HepG2 (cell line): Measurements from ENCODE around the gene NKX2-3. TPM values are rescaled to one million over a fixed set of nuclear protein-coding genes. Genes with fewer than 3 reads are reported as not detected.

Experiments
- ATAC-seq: fragments of 200-7000 bp; cut with Tn5 transposase; 3 replicates; pipeline ENCODE4 v1.9.1; 2020; ENCODE audit warnings: mild to moderate bottlenecking, moderate library complexity
- BruUV-seq: library from RNA; stranded (reverse); fragments of 400-500 nt; replicated peaks from 2 replicates; lab custom pipeline; 2021; lab: Mats Ljungman, UMichigan
- CTCF ChIA-PET: fragments of 300-600 bp; formaldehyde crosslinking; extraction: SDS; loops from one replicate; lab custom pipeline; 2021; ENCODE audit warnings: low total read pairs, inconsistent platforms, low intra/inter-chr PET ratio; lab: Yijun Ruan, JAX
- POLR2A ChIA-PET: fragments of 350-600 bp; sonication (Branson Sonifier 250); formaldehyde crosslinking; loops from one replicate; lab custom pipeline; 2020; ENCODE audit warnings: antibody characterized with exemption, inconsistent platforms; lab: Yijun Ruan, JAX
- DNase-seq: peaks from one replicate; pipeline ENCODE4 v3.0.0-alpha.2; 2015; ENCODE audit warnings: low spot score
- FAIRE-seq: peaks from 3 replicates; lab custom pipeline; 2011; peaks lifted over from hg19 to GRCh38; lab: Jason Lieb, UNC
- H2AFZ ChIP-seq: one replicate; pipeline ENCODE4 v1.6.1; 2011; ENCODE audit warnings: low read length, inconsistent platforms
- H3K27ac ChIP-seq: fragments of 300-600 bp; 3 replicates; pipeline ENCODE4 v1.8.0; 2011; ENCODE audit warnings: mixed run types, mild to moderate bottlenecking, mixed read lengths, low read length, inconsistent platforms; ENCODE audit not compliant: insufficient read depth; ENCODE audit errors: extremely low read length
- H3K27me3 ChIP-seq, 2 experiments: fragments of 200-600 bp in 1 of 2; 2 replicates in 1 of 2; 3 replicates in 1 of 2; pipeline versions ENCODE4 v1.6.0 to v1.8.0; 2011; ENCODE audit warnings: low read length in 2 of 2, mild to moderate bottlenecking in 2 of 2, moderate library complexity in 2 of 2, inconsistent platforms in 1 of 2; ENCODE audit not compliant: insufficient read depth in 2 of 2, control insufficient read depth in 1 of 2
- H3K36me3 ChIP-seq, 2 experiments: fragments of 200-600 bp in 1 of 2; replicated peaks in 1 of 2; 2 replicates in 1 of 2; 3 replicates in 1 of 2; pipeline versions ENCODE4 v1.5.1 to v1.8.0; 2011; ENCODE audit warnings: low read length in 2 of 2, inconsistent platforms in 1 of 2; ENCODE audit not compliant: insufficient read depth in 2 of 2, control insufficient read depth in 1 of 2
- H3K4me1 ChIP-seq: 2 replicates; pipeline ENCODE4 v1.5.1; 2012; ENCODE audit warnings: low read length, inconsistent platforms; ENCODE audit not compliant: insufficient read depth
- H3K4me2 ChIP-seq: 2 replicates; pipeline ENCODE4 v1.6.0; 2011; ENCODE audit warnings: low read depth, low read length, inconsistent platforms
- H3K4me3 ChIP-seq, 3 experiments: fragments of 200-600 bp in 1 of 3; sonication (generic), shearing (Covaris generic) in 1 of 3; replicated peaks in 1 of 3; 2 replicates each; pipeline ENCODE4 v1.5.1; 2011 to 2016; ENCODE audit warnings: low read length in 3 of 3, inconsistent platforms in 2 of 3, low read depth in 2 of 3, mild to moderate bottlenecking in 2 of 3, control low read depth in 1 of 3, mixed read lengths in 1 of 3; ENCODE audit not compliant: insufficient read depth in 1 of 3
- H3K79me2 ChIP-seq: one replicate; pipeline ENCODE4 v1.6.1; 2011; ENCODE audit warnings: low read length, inconsistent platforms; ENCODE audit not compliant: insufficient read depth
- H3K9ac ChIP-seq: 2 replicates; pipeline ENCODE4 v1.6.0; 2011; ENCODE audit warnings: mild to moderate bottlenecking, low read depth, low read length, inconsistent platforms; ENCODE audit not compliant: insufficient read depth
- H3K9me3 ChIP-seq: 2 replicates; pipeline ENCODE4 v1.5.1; 2012; ENCODE audit warnings: mild to moderate bottlenecking, low read length
- H4K20me1 ChIP-seq: 2 replicates; pipeline ENCODE4 v1.6.0; 2011; ENCODE audit warnings: inconsistent platforms, mild to moderate bottlenecking, low read length, moderate library complexity; ENCODE audit not compliant: insufficient read depth
- HDAC1 ChIP-seq: sonication (generic); formaldehyde crosslinking; IDR thresholded peaks from 2 replicates; pipeline ENCODE4 v1.5.1; 2020; ENCODE audit warnings: mild to moderate bottlenecking, missing genetic modification reagents
- MEIS1 ChIP-seq: sonication (generic); formaldehyde crosslinking; IDR thresholded peaks from 2 replicates; pipeline ENCODE4 v1.9.0; 2021; ENCODE audit warnings: mild to moderate bottlenecking, missing genetic modification reagents, moderate library complexity, borderline replicate concordance
- MEIS2 ChIP-seq: sonication (generic); formaldehyde crosslinking; IDR thresholded peaks from 2 replicates; pipeline ENCODE4 v1.9.0; 2021; ENCODE audit warnings: mild to moderate bottlenecking, missing genetic modification reagents
- POGZ ChIP-seq: sonication (generic); formaldehyde crosslinking; IDR thresholded peaks from 2 replicates; pipeline ENCODE4 v1.4.0; 2020; ENCODE audit warnings: mild to moderate bottlenecking, missing genetic modification reagents
- SATB2 ChIP-seq: sonication (generic); formaldehyde crosslinking; IDR thresholded peaks from 2 replicates; pipeline ENCODE4 v1.5.0; 2020; ENCODE audit warnings: missing genetic modification reagents
- YY1 ChIP-seq: IDR thresholded peaks from 2 replicates; pipeline ENCODE4 v1.6.1; 2011; ENCODE audit warnings: low read length, low read depth, moderate library complexity, mild to moderate bottlenecking; ENCODE audit not compliant: insufficient read depth, insufficient replicate concordance
- ZNF460 ChIP-seq: sonication (generic); formaldehyde crosslinking; IDR thresholded peaks from 2 replicates; pipeline ENCODE4 v1.5.1; 2020; ENCODE audit warnings: missing genetic modification reagents, mild to moderate bottlenecking, borderline replicate concordance
- ZNF503 ChIP-seq: sonication (generic); formaldehyde crosslinking; IDR thresholded peaks from 2 replicates; pipeline ENCODE4 v1.4.0; 2020; ENCODE audit warnings: missing genetic modification reagents
- ZNF572 ChIP-seq: sonication (generic); formaldehyde crosslinking; IDR thresholded peaks from 2 replicates; pipeline ENCODE4 v1.5.1; 2020; ENCODE audit warnings: mild to moderate bottlenecking, missing genetic modification reagents
- ZNF781 ChIP-seq: sonication (generic); formaldehyde crosslinking; IDR thresholded peaks from 2 replicates; pipeline ENCODE4 v1.5.1; 2020; ENCODE audit warnings: borderline replicate concordance, mild to moderate bottlenecking, missing genetic modification reagents; ENCODE audit errors: not compliant biosample characterization
- ZNF784 ChIP-seq: sonication (generic); formaldehyde crosslinking; IDR thresholded peaks from 2 replicates; pipeline ENCODE4 v1.5.1; 2020; ENCODE audit warnings: missing genetic modification reagents, mild to moderate bottlenecking, borderline replicate concordance
- ZNF800 ChIP-seq: sonication (generic); formaldehyde crosslinking; IDR thresholded peaks from 2 replicates; pipeline ENCODE4 v1.4.0; 2020; ENCODE audit warnings: missing genetic modification reagents
- WGBS: methylation state at CpG from one replicate; pipeline ENCODE4 v1.1.6; 2017; ENCODE audit warnings: low lambda C conversion rate; 5-methylcytosine and 5-hydroxymethylcytosine counted together
- in situ Hi-C: cut with HindIII; loops from 2 replicates; pipeline ENCODE4 v1.10.0; 2017; ENCODE audit warnings: low pct_unique_long_range_greater_than_20kb; ENCODE audit not compliant: extremely low pct_ligation_motif_present
- intact Hi-C: fragments of 100-400 bp; cut with micrococcal nuclease; formaldehyde crosslinking; loops from one replicate; pipeline ENCODE4 v1.10.0; 2022; ENCODE audit not compliant: unreplicated experiment
- polyA plus RNA-seq, 8 experiments: library from polyadenylated mRNA; depleted of rRNA in 3 of 8; stranded (reverse) in 7 of 8; unstranded in 1 of 8; fragments of >200 nt; fragmentation: Illumina TruSeq in 4 of 8; extraction: Trizol in 4 of 8; gene quantifications; 2 replicates each; pipeline versions ENCODE4 v1.2.1 to v1.2.3, GENCODE V29; 2011 to 2016; ENCODE audit warnings: low read depth in 4 of 8, missing spikeins in 1 of 8, mixed read lengths in 1 of 8; ENCODE audit not compliant: insufficient read depth in 1 of 8
- total RNA-seq, 5 experiments: library from RNA; depleted of rRNA; stranded (reverse); fragments of >200 nt; fragmentation: Illumina TruSeq; extraction: Trizol; gene quantifications; 2 replicates each; pipeline ENCODE4 v1.2.3, GENCODE V29; 2016; ENCODE audit warnings: low read depth in 1 of 5

Gene NKX2-3
- total and polyA plus RNA-seq, 2 of the 13 experiments (the other 11 are each of a cell fraction or from before 2014, with no cell fraction given) = not detected

GRCh38 chr10:99583687-99584086 is 50.9 kb downstream of the NKX2-3 start:
- no peak overlapping the region for H3K4me2 ChIP-seq
- intact Hi-C loops = no loop called here
- CTCF ChIA-PET = no interaction called here
- ATAC-seq = no peak; the same call in 2 of the 3 replicates
- no peaks in the 10 kb centered on the region for H4K20me1 ChIP-seq
- in situ Hi-C loops = no loop called here
- FAIRE-seq = no peak
- WGBS = 38% methylated on average over 8 of the region's 8 CpGs
- DNase-seq = no peak
- H3K27ac ChIP-seq = no peak overlapping the region
- TF ChIP-seq SATB2 (CRISPR knock-in tag) (no peak), ZNF800 (no peak), ZNF503 (CRISPR knock-in tag) (no peak), POGZ (CRISPR knock-in tag) (no peak), MEIS1 (CRISPR knock-in tag) (no peak), ZNF572 (CRISPR knock-in tag) (no peak), ZNF460 (no peak), MEIS2 (CRISPR knock-in tag) (no peak), ZNF781 (CRISPR knock-in tag) (no peak), ZNF784 (CRISPR knock-in tag) (no peak), YY1 (no peak), HDAC1 (no peak)
- TF ChIP-seq, all 625 proteins: peak for 0
- POLR2A ChIA-PET = no interaction called here
- Histone ChIP-seq H3K27me3 (peaks cover 4 to 46% of the 10 kb centered on the region in 2 experiments; a peak in 4 of 5 replicates), H3K9ac (no peak overlapping the region), H3K36me3 (no peaks in the 10 kb centered on the region), H3K9me3 (no peaks in the 10 kb centered on the region), H3K4me3 (no peak overlapping the region), H2AFZ (no peak overlapping the region), H3K79me2 (no peaks in the 10 kb centered on the region), H3K4me1 (no peaks in the 10 kb centered on the region)
- no TSS peak for BruUV-seq

Other genes with a start within 250 kb of the NKX2-3 start
- 5.5 and 9.6 TPM in 2 replicates for gene CNNM1, start 203.6 kb upstream of the NKX2-3 start, total RNA-seq (2016; rRNA removed; fragmentation: Illumina TruSeq; extraction: Trizol)
- 4.3 and 4.8 TPM in 2 replicates for gene CNNM1, start 203.6 kb upstream of the NKX2-3 start, polyA plus RNA-seq (2011; rRNA removed)
- 102 and 138 TPM in 2 replicates for gene GOT1, start 102.3 kb upstream of the NKX2-3 start, total RNA-seq (2016; rRNA removed; fragmentation: Illumina TruSeq; extraction: Trizol)
- 81.2 and 108 TPM in 2 replicates for gene GOT1, start 102.3 kb upstream of the NKX2-3 start, polyA plus RNA-seq (2011; rRNA removed)
- 7.5 and 15.2 TPM in 2 replicates for gene SLC25A28, start 87.5 kb downstream of the NKX2-3 start, total RNA-seq (2016; rRNA removed; fragmentation: Illumina TruSeq; extraction: Trizol)
- gene SLC25A28, start 87.5 kb downstream of the NKX2-3 start, polyA plus RNA-seq (2011; rRNA removed) = 41.0 and 48.5 TPM in 2 replicates
- 35.5 and 36.5 TPM in 2 replicates for gene ENTPD7, start 126.6 kb downstream of the NKX2-3 start, total RNA-seq (2016; rRNA removed; fragmentation: Illumina TruSeq; extraction: Trizol)
- gene ENTPD7, start 126.6 kb downstream of the NKX2-3 start, polyA plus RNA-seq (2011; rRNA removed) = 6.6 and 7.6 TPM in 2 replicates
- 44.7 and 59.4 TPM in 2 replicates for gene COX15, start 199.2 kb downstream of the NKX2-3 start, total RNA-seq (2016; rRNA removed; fragmentation: Illumina TruSeq; extraction: Trizol)
- 17.4 and 19.2 TPM in 2 replicates for gene COX15, start 199.2 kb downstream of the NKX2-3 start, polyA plus RNA-seq (2011; rRNA removed)
- gene CUTC, start 199.3 kb downstream of the NKX2-3 start, total RNA-seq (2016; rRNA removed; fragmentation: Illumina TruSeq; extraction: Trizol) = 25.8 and 36.5 TPM in 2 replicates
- 17.7 and 22.3 TPM in 2 replicates for gene CUTC, start 199.3 kb downstream of the NKX2-3 start, polyA plus RNA-seq (2011; rRNA removed)
- 69.6 and 181 TPM in 2 replicates for gene ABCC2, start 249.7 kb downstream of the NKX2-3 start, total RNA-seq (2016; rRNA removed; fragmentation: Illumina TruSeq; extraction: Trizol)
- 494 and 497 TPM in 2 replicates for gene ABCC2, start 249.7 kb downstream of the NKX2-3 start, polyA plus RNA-seq (2011; rRNA removed)